UCSD-AML1 (cell line): Measurements from ENCODE around the gene UNC13A.
"Not testable (repeated sequence)": the region's sequence is repeated elsewhere in the genome, so short reads cannot be mapped to it uniquely, and the experiment has no call there.

Experiments
- DNase-seq: peaks from one replicate; lab custom pipeline; 2025; ENCODE audit not compliant: unreplicated experiment; lab: John Stamatoyannopoulos, UW

Gene UNC13A

GRCh38 chr19:17576758-17577456, 111.2 kb downstream of the UNC13A start:
- no peak for DNase-seq

GRCh38 chr19:17575871-17576757, 112.0 kb downstream of the UNC13A start:
- DNase-seq: no peak

GRCh38 chr19:17572638-17573037, 115.5 kb downstream of the UNC13A start:
- no peak for DNase-seq

- DNase-seq: no peak
These were observed 117.4 kb downstream of the UNC13A start for GRCh38 chr19:17570791-17571190.

- DNase-seq: not testable (repeated sequence)
These were observed 117.9 kb downstream of the UNC13A start for GRCh38 chr19:17570291-17570690.

- no peak for DNase-seq
These were observed 120.2 kb downstream of the UNC13A start for GRCh38 chr19:17567940-17568339.

GRCh38 chr19:17565611-17566010, 122.5 kb downstream of the UNC13A start:
- DNase-seq: no peak

GRCh38 chr19:17564781-17565180, 123.4 kb downstream of the UNC13A start:
- DNase-seq: no peak

GRCh38 chr19:17562561-17562960, 125.6 kb downstream of the UNC13A start:
- no peak for DNase-seq

GRCh38 chr19:17562097-17562496, 126.1 kb downstream of the UNC13A start:
- no peak for DNase-seq

- DNase-seq: no peak
These were observed 128.0 kb downstream of the UNC13A start for GRCh38 chr19:17560205-17560595.

GRCh38 chr19:17557466-17557865, 130.7 kb downstream of the UNC13A start:
- DNase-seq: no peak

- DNase-seq: no peak
These were observed 131.2 kb downstream of the UNC13A start for GRCh38 chr19:17556995-17557394.

- peak; percentile 67 for DNase-seq
These were observed 132.0 kb downstream of the UNC13A start for GRCh38 chr19:17555929-17556813.

- peak; percentile 99 for DNase-seq
These were observed 132.7 kb downstream of the UNC13A start, which contains the start of gene COLGALT1 for GRCh38 chr19:17555480-17555928. COLGALT1 (plus strand) TSS chr19:17555649; CDS start chr19:17555714, 65 bp downstream.

- DNase-seq: no peak
These were observed 133.1 kb downstream of the UNC13A start for GRCh38 chr19:17554968-17555479.

- DNase-seq: peak; percentile 64
These were observed 134.9 kb downstream of the UNC13A start for GRCh38 chr19:17553256-17553655.

- DNase-seq: not testable (repeated sequence)
These were observed 135.4 kb downstream of the UNC13A start for GRCh38 chr19:17552735-17553134.
